Measurements from ENCODE around the gene GTPBP10.
"Not testable (repeated sequence)": the region's sequence is repeated elsewhere in the genome, so short reads cannot be mapped to it uniquely, and the experiment has no call there.

- not testable (repeated sequence) for TF ChIP-seq CTCF (optimal IDR thresholded peaks at IDR 0.05 in 1 of 3, IDR thresholded peaks at IDR 0.05 in 1 of 3, conservative IDR thresholded peaks at IDR 0.05 in 1 of 3; ENCODE audit: extremely low read depth in 1 of 3, insufficient read depth in 2 of 3, low read length in 3 of 3); EZH2 (IDR thresholded peaks at IDR 0.05; ENCODE audit: low read length)
These were observed 3.5 kb downstream of the GTPBP10 start for GRCh38 chr7:90350032-90350431.

Data from keratinocyte (primary cell).